Endothelial cell of umbilical vein (primary cell): ENCODE data around the gene RPSA.

Experiments
- FOS ChIP-seq: IDR thresholded peaks from 2 replicates; pipeline ENCODE4 v1.6.1; 2011; ENCODE audit warnings: mild to moderate bottlenecking, low read length, moderate library complexity, borderline replicate concordance; ENCODE audit not compliant: insufficient read depth
- MAX ChIP-seq: IDR thresholded peaks from 2 replicates; pipeline ENCODE4 v1.6.1; 2011; ENCODE audit not compliant: insufficient read depth, insufficient read length
- POLR2A ChIP-seq: IDR thresholded peaks from 2 replicates; pipeline ENCODE4 v1.6.1; 2012; ENCODE audit warnings: low read depth, mild to moderate bottlenecking, control low read depth, low read length
- POLR2AphosphoS5 ChIP-seq: IDR thresholded peaks from 2 replicates; pipeline ENCODE4 v1.6.1; 2012; ENCODE audit warnings: low read depth, mild to moderate bottlenecking, control low read depth, low read length, moderate library complexity; ENCODE audit not compliant: insufficient read depth
- TF ChIP-seq, protein P1 (sequence below), 2 donors: IDR thresholded peaks; 1 replicate in 1 of 2; 2 replicates in 1 of 2; pipeline ENCODE4 v1.5.1; 2011; ENCODE audit warnings: low read length in 2 of 2, mild to moderate bottlenecking in 2 of 2, moderate library complexity in 2 of 2, control low read depth in 1 of 2, inconsistent platforms in 1 of 2, low read depth in 1 of 2; ENCODE audit not compliant: insufficient read depth in 1 of 2; ENCODE audit errors: extremely low read depth in 1 of 2

GRCh38 chr3:39460677-39461076 lies 54.2 kb downstream of the RPSA start:
- TF ChIP-seq, protein P1, sequence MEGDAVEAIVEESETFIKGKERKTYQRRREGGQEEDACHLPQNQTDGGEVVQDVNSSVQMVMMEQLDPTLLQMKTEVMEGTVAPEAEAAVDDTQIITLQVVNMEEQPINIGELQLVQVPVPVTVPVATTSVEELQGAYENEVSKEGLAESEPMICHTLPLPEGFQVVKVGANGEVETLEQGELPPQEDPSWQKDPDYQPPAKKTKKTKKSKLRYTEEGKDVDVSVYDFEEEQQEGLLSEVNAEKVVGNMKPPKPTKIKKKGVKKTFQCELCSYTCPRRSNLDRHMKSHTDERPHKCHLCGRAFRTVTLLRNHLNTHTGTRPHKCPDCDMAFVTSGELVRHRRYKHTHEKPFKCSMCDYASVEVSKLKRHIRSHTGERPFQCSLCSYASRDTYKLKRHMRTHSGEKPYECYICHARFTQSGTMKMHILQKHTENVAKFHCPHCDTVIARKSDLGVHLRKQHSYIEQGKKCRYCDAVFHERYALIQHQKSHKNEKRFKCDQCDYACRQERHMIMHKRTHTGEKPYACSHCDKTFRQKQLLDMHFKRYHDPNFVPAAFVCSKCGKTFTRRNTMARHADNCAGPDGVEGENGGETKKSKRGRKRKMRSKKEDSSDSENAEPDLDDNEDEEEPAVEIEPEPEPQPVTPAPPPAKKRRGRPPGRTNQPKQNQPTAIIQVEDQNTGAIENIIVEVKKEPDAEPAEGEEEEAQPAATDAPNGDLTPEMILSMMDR (IDR thresholded peaks at IDR 0.05; ENCODE audit: extremely low read depth in 1 of 2, insufficient read depth in 1 of 2, low read depth in 1 of 2, low read length in 2 of 2), result no peak
- TF ChIP-seq MAX, result no peak
- no peak for TF ChIP-seq POLR2AphosphoS5
- no peak for TF ChIP-seq FOS
- no peak for TF ChIP-seq POLR2A
